Spleen (tissue), 7 donors: ENCODE measurements around the gene DMRTA2.

Source experiments
- CTCF ChIP-seq, 11 experiments: fragments of 200-600 bp in 7 of 11; fragments of 450-650 bp in 4 of 11; sonication (generic) in 4 of 11; IDR thresholded peaks in 8 of 11; conservative IDR thresholded peaks in 3 of 11; 1 replicate in 7 of 11; 2 replicates in 4 of 11; pipeline versions ENCODE4 v1.4.0 to v1.8.0; 2016 to 2021; ENCODE audit warnings: antibody characterized with exemption in 11 of 11, inconsistent platforms in 4 of 11, mild to moderate bottlenecking in 1 of 11
- POLR2A ChIP-seq, 3 donors: fragments of 450-650 bp; IDR thresholded peaks; one replicate each; pipeline ENCODE4 v1.5.1; 2017; ENCODE audit warnings: antibody characterized with exemption in 3 of 3, mild to moderate bottlenecking in 1 of 3
- donor health status: DM: no; HTN: no; CAD: no; lungs with moderate emphysema.
- donor health status: DM: no; HTN: no; CAD: no.
- donor health status: DM: no; HTN: no; CAD: no.

GRCh38 chr1:50462964-50463363, 39.7 kb upstream of the DMRTA2 start:
- TF ChIP-seq CTCF (IDR thresholded peaks at IDR 0.05 in 8 of 11, conservative IDR thresholded peaks at IDR 0.05 in 3 of 11) = no peak
- no peak for TF ChIP-seq POLR2A (IDR thresholded peaks at IDR 0.05)
